CD8-positive, alpha-beta memory T cell (primary cell): Measurements from ENCODE around the gene DOK3. TPM values are rescaled to one million over a fixed set of nuclear protein-coding genes. Genes with fewer than 3 reads are reported as not detected.
"Not testable (repeated sequence)": the region's sequence is repeated elsewhere in the genome, so short reads cannot be mapped to it uniquely, and the experiment has no call there.

Experiments used
- CTCF ChIA-PET: fragments of 350-600 bp; sonication (Branson Sonifier 250); formaldehyde crosslinking; loops from one replicate; lab custom pipeline; 2021; ENCODE audit warnings: antibody characterized with exemption; lab: Charles Lee
- POLR2A ChIA-PET: fragments of 350-600 bp; sonication (Branson Sonifier 250); formaldehyde crosslinking; loops from one replicate; lab custom pipeline; 2021; ENCODE audit warnings: antibody characterized with exemption; lab: Charles Lee
- DNase-seq, 5 donors: peaks; one replicate each; pipeline versions ENCODE4 v3.0.0 to v3.0.0-alpha.2; 2020 to 2022; ENCODE audit warnings: mixed read lengths in 1 of 5
- H3K27ac ChIP-seq: one replicate; pipeline ENCODE4 v1.7.0; 2013; ENCODE audit warnings: low read depth, mild to moderate bottlenecking, low read length, moderate library complexity
- H3K27me3 ChIP-seq: 2 replicates; pipeline ENCODE4 v1.7.0; 2013; ENCODE audit warnings: low read length, mild to moderate bottlenecking; ENCODE audit not compliant: insufficient read depth, poor library complexity, severe bottlenecking
- H3K36me3 ChIP-seq: 2 replicates; pipeline ENCODE4 v1.7.0; 2013; ENCODE audit warnings: mild to moderate bottlenecking, low read length, moderate library complexity; ENCODE audit not compliant: insufficient read depth
- H3K4me1 ChIP-seq: 2 replicates; pipeline ENCODE4 v1.7.0; 2013; ENCODE audit warnings: mild to moderate bottlenecking, low read length, moderate library complexity; ENCODE audit not compliant: insufficient read depth
- H3K4me3 ChIP-seq: 2 replicates; pipeline ENCODE4 v1.7.0; 2013; ENCODE audit warnings: mild to moderate bottlenecking, low read length
- H3K9me3 ChIP-seq: 2 replicates; pipeline ENCODE4 v1.7.0; 2013; ENCODE audit warnings: mild to moderate bottlenecking, low read length
- H3K27ac Mint-ChIP-seq, 8 donors: one replicate each; pipeline ENCODE4 v1.8.0; 2020 to 2021; ENCODE audit warnings: mixed read lengths in 8 of 8, mild to moderate bottlenecking in 6 of 8, inconsistent platforms in 3 of 8, moderate library complexity in 3 of 8
- H3K27me3 Mint-ChIP-seq, 2 donors: one replicate each; pipeline ENCODE4 v1.8.0; 2020 to 2021; ENCODE audit warnings: mixed read lengths in 2 of 2, mild to moderate bottlenecking in 1 of 2, moderate library complexity in 1 of 2
- H3K36me3 Mint-ChIP-seq, 3 donors: one replicate each; pipeline ENCODE4 v1.8.0; 2020 to 2021; ENCODE audit warnings: mixed read lengths in 3 of 3, inconsistent platforms in 1 of 3, mild to moderate bottlenecking in 1 of 3
- H3K4me1 Mint-ChIP-seq, 3 donors: one replicate each; pipeline ENCODE4 v1.8.0; 2020 to 2021; ENCODE audit warnings: mixed read lengths in 3 of 3, inconsistent platforms in 1 of 3, mild to moderate bottlenecking in 1 of 3
- H3K4me3 Mint-ChIP-seq, 7 donors: one replicate each; pipeline ENCODE4 v1.8.0; 2020 to 2021; ENCODE audit warnings: mixed read lengths in 7 of 7, mild to moderate bottlenecking in 6 of 7, moderate library complexity in 4 of 7, inconsistent platforms in 2 of 7
- H3K9me3 Mint-ChIP-seq, 5 donors: one replicate each; pipeline ENCODE4 v1.8.0; 2020 to 2022; ENCODE audit warnings: mixed read lengths in 5 of 5, mild to moderate bottlenecking in 3 of 5, moderate library complexity in 2 of 5, inconsistent platforms in 1 of 5
- polyA plus RNA-seq: library from polyadenylated mRNA; unstranded; fragments of 300-500 nt; fragmentation: Illumina TruSeq; gene quantifications from one replicate; pipeline ENCODE4 v1.2.3, GENCODE V29; 2021
- total RNA-seq, 2 experiments: library from RNA; stranded (reverse); gene quantifications; one replicate each; pipeline ENCODE4 v1.2.3, GENCODE V29; 2021

DOK3 gene
- total and polyA plus RNA-seq, 3 experiments from 2014 or later: 0.08 to 5.1 (median 4.2) TPM

DNA sequence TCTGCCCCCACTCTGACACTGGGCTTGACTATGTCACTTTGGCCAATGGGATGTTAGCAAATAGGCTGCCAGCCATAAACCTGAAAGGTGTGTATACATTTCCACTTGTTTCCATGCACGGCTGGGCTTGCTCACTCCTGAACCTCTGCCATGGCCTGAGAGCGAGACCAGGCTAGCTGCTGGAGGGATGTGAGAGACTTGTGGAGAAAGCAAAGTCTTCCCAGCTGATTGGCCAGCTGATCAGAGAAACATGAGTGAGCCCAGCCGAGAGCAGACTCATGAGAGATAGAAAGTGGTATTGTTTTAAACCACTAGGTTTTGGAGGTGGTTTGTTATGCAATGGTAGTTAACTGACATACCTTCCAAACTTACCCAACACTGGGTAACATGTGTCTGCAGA is 30.8 kb upstream of the DOK3 start:
- Mint-ChIP-seq H3K4me3 (no peak overlapping the region), H3K4me1 (peaks cover 15 to 39% (median 28%) of the 10 kb centered on the region in 3 donors), H3K27me3 (no peaks in the 10 kb centered on the region), H3K36me3 (peaks cover 0 to 64% (median 4%) of the 10 kb centered on the region in 3 donors), H3K9me3 (no peaks in the 10 kb centered on the region), H3K27ac (peak overlapping the region in 1 of 8 donors; percentile 82)
- DNase-seq: no peak
- Histone ChIP-seq H3K36me3 (peaks cover 32% of the 10 kb centered on the region), H3K4me1 (no peaks in the 10 kb centered on the region), H3K27me3 (no peaks in the 10 kb centered on the region), H3K4me3 (no peak overlapping the region), H3K27ac (no peak overlapping the region), H3K9me3 (no peaks in the 10 kb centered on the region)
- ChIA-PET CTCF (no interaction called here), POLR2A (interaction anchor here (0.7 kb wide), 1 partner anchor 198 kb away, joined by 4 read pairs; no protein-coding TSS in a partner anchor)

DNA sequence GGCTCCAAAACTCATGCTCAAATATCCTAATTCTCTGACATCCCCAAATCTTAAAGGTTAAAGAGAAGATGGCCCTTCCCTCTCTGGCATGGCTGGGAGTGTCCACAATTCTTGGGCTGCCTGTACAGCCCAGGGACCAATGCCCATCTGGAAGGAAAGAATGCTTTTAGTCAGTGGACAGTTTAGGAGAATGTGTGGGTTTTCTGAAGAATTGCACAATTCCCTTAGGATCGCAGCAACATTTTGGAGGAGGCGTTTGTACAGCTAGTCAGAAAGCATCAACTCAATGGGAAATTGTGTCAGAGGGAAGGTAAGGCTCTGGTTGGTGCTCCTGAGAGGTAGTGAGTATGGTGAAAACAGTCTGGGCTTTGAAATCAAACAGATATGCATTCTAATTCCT is 29.8 kb upstream of the DOK3 start:
- no peaks in the 10 kb centered on the region for H3K27me3 Mint-ChIP-seq
- peak overlapping the region in 1 of 8 donors; percentile 36 for H3K27ac Mint-ChIP-seq
- H3K4me3 ChIP-seq: no peak overlapping the region
- no peaks in the 10 kb centered on the region for H3K9me3 ChIP-seq
- H3K36me3 Mint-ChIP-seq: peaks cover 0 to 70% (median 7%) of the 10 kb centered on the region in 3 donors
- no peak overlapping the region for H3K27ac ChIP-seq
- H3K27me3 ChIP-seq: no peaks in the 10 kb centered on the region
- no peaks in the 10 kb centered on the region for H3K4me1 ChIP-seq
- no peak for DNase-seq
- H3K9me3 Mint-ChIP-seq: no peaks in the 10 kb centered on the region
- ChIA-PET POLR2A (no interaction called here), CTCF (interaction anchor here (0.6 to 0.7 kb wide), 2 partner anchors 10 to 566 kb away, joined by 3 read pairs; no protein-coding TSS in a partner anchor)
- H3K4me1 Mint-ChIP-seq: peaks cover 15 to 34% (median 24%) of the 10 kb centered on the region in 3 donors
- H3K4me3 Mint-ChIP-seq: no peak overlapping the region
- peaks cover 38% of the 10 kb centered on the region for H3K36me3 ChIP-seq

DNA sequence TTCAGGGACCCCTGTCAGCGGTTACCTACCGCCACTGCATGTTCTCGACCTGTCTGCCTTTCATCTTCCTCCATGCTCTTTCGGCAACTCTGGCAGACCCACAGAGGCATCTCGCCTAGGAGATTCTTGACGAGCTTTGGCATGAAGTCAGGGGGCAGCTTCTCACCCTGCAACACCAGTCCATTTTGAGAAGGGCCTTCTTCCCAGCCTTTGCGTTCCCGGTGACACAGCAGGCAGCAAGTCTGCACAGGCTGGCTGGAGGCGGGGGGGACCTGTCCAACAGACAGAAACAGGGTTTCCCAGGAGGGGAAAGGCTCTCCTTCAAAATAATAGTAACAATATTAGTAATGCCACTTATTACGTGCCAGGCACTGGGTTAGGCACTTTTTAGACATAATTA is 29.2 kb upstream of the DOK3 start:
- CTCF ChIA-PET: interaction anchor here (0.6 kb wide), 1 partner anchor 9 kb away, joined by 3 read pairs; no protein-coding TSS in a partner anchor

GRCh38 chr5:177537389-177538361 is 28.0 kb upstream of the DOK3 start:
- H3K4me1 Mint-ChIP-seq: peaks cover 9 to 25% (median 10%) of the 10 kb centered on the region in 3 donors
- Histone ChIP-seq H3K4me3 (no peak overlapping the region), H3K9me3 (no peaks in the 10 kb centered on the region), H3K36me3 (peaks cover 38% of the 10 kb centered on the region), H3K27ac (no peak overlapping the region), H3K4me1 (no peaks in the 10 kb centered on the region), H3K27me3 (no peaks in the 10 kb centered on the region)
- CTCF ChIA-PET: interaction anchor here (1.3 kb wide), 1 partner anchor 10 kb away, joined by 4 read pairs; no protein-coding TSS in a partner anchor
- no peak for DNase-seq
- H3K27ac Mint-ChIP-seq: peak overlapping the region in 4 of 8 donors; percentile 33 to 87 (median 43)
- H3K27me3 Mint-ChIP-seq: no peaks in the 10 kb centered on the region
- no peaks in the 10 kb centered on the region for H3K9me3 Mint-ChIP-seq
- H3K36me3 Mint-ChIP-seq: peaks cover 0 to 79% (median 9%) of the 10 kb centered on the region in 3 donors
- H3K4me3 Mint-ChIP-seq: no peak overlapping the region
- POLR2A ChIA-PET: no interaction called here

More for the DNA sequence above, 29.2 kb upstream of the DOK3 start:
- H3K36me3 ChIP-seq: peaks cover 38% of the 10 kb centered on the region
- H3K9me3 Mint-ChIP-seq: no peaks in the 10 kb centered on the region
- no peak overlapping the region for H3K4me3 ChIP-seq
- H3K4me1 ChIP-seq: no peaks in the 10 kb centered on the region
- H3K27ac ChIP-seq: no peak overlapping the region
- no peaks in the 10 kb centered on the region for H3K9me3 ChIP-seq
- no peak overlapping the region for H3K27ac Mint-ChIP-seq
- POLR2A ChIA-PET: no interaction called here
- H3K4me1 Mint-ChIP-seq: peaks cover 12 to 30% (median 19%) of the 10 kb centered on the region in 3 donors
- no peak for DNase-seq
- H3K27me3 ChIP-seq: no peaks in the 10 kb centered on the region
- H3K4me3 Mint-ChIP-seq: no peak overlapping the region
- peaks cover 0 to 73% (median 7%) of the 10 kb centered on the region in 3 donors for H3K36me3 Mint-ChIP-seq
- no peaks in the 10 kb centered on the region for H3K27me3 Mint-ChIP-seq

DNA sequence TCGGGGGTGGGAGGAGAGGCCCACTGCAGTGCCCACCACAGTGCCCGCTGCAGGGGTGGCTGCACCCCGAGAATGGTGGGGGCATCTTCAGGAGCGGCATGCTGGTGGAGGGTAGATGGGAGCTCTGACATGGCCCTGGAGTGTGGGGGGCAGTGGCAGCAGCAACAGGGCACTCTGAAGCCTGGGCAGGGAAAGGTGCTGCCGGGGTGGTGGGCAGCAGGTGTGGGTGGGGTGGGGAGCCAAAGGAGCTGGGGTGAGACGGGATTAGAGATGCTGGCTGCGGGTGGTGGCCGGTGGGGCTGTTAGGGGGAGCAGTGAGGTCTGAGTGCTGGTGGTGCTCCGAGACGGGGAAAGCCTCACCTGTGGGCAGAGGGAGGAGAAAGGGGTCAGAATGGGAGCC is 26.8 kb upstream of the DOK3 start:
- POLR2A ChIA-PET: no interaction called here
- H3K4me1 Mint-ChIP-seq: peaks cover 4 to 19% (median 5%) of the 10 kb centered on the region in 3 donors
- no peak overlapping the region for H3K27ac Mint-ChIP-seq

GRCh38 chr5:177535125-177535524 is 25.5 kb upstream of the DOK3 start:
- no peak overlapping the region for H3K27ac ChIP-seq
- Mint-ChIP-seq H3K27ac (peak overlapping the region in 2 of 8 donors; percentile 8 to 12), H3K27me3 (no peaks in the 10 kb centered on the region), H3K4me1 (peaks cover 0 to 15% (median 4%) of the 10 kb centered on the region in 3 donors), H3K9me3 (no peaks in the 10 kb centered on the region), H3K36me3 (peaks cover 0 to 75% (median 17%) of the 10 kb centered on the region in 3 donors), H3K4me3 (no peak overlapping the region)
- POLR2A ChIA-PET: no interaction called here
- H3K4me3 ChIP-seq: no peak overlapping the region
- H3K36me3 ChIP-seq: peaks cover 49% of the 10 kb centered on the region
- H3K9me3 ChIP-seq: no peaks in the 10 kb centered on the region
- DNase-seq: no peak
- no peaks in the 10 kb centered on the region for H3K27me3 ChIP-seq
- no peaks in the 10 kb centered on the region for H3K4me1 ChIP-seq
- CTCF ChIA-PET: no interaction called here

More for the DNA sequence above, 26.8 kb upstream of the DOK3 start:
- DNase-seq: no peak
- H3K27me3 Mint-ChIP-seq: no peaks in the 10 kb centered on the region
- Histone ChIP-seq H3K4me1 (no peaks in the 10 kb centered on the region), H3K27me3 (no peaks in the 10 kb centered on the region), H3K27ac (no peak overlapping the region), H3K4me3 (no peak overlapping the region), H3K9me3 (no peaks in the 10 kb centered on the region), H3K36me3 (peaks cover 45% of the 10 kb centered on the region)
- H3K36me3 Mint-ChIP-seq: peaks cover 0 to 84% (median 12%) of the 10 kb centered on the region in 3 donors
- no peak overlapping the region for H3K4me3 Mint-ChIP-seq
- CTCF ChIA-PET: no interaction called here
- no peaks in the 10 kb centered on the region for H3K9me3 Mint-ChIP-seq

DNA sequence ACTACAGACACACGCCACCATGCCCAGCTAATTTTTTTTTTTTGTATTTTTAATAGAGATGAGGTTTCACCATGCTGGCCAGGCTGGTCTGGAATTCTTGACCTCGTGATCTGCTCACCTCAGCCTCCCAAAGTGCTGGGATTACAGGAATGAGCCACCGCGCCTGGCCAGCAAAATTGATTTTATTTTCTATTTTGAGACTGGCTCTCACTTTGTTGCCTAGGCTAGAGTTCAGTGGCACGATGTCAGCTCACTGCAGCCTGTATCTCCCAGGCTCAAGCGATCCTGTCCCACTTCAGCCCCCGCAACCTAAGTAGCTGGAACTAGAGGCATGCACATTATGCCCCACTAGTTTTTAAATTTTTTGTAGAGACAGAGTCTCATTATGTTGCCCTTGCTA is 24.8 kb upstream of the DOK3 start:
- H3K27ac Mint-ChIP-seq, H3K27me3 Mint-ChIP-seq, H3K4me1 ChIP-seq, H3K27ac ChIP-seq, H3K27me3 ChIP-seq, H3K9me3 ChIP-seq, H3K4me3 ChIP-seq, CTCF ChIA-PET, DNase-seq, H3K4me3 Mint-ChIP-seq, POLR2A ChIA-PET, H3K9me3 Mint-ChIP-seq: not testable (repeated sequence)
- Mint-ChIP-seq H3K36me3 (peaks cover 0 to 71% (median 17%) of the 10 kb centered on the region in 3 donors), H3K4me1 (peaks cover 0 to 11% (median 4%) of the 10 kb centered on the region in 3 donors)
- H3K36me3 ChIP-seq: peaks cover 49% of the 10 kb centered on the region
